Upper lobe of left lung (tissue), 6 donors: ENCODE measurements around the gene SCFD2. TPM values are rescaled to one million over a fixed set of nuclear protein-coding genes. Genes with fewer than 3 reads are reported as not detected.
"Not testable (repeated sequence)": the region's sequence is repeated elsewhere in the genome, so short reads cannot be mapped to it uniquely, and the experiment has no call there.

ENCODE experiments used
- ATAC-seq, 2 donors: fragments of 200-7000 bp; cut with Tn5 transposase; one replicate each; pipeline ENCODE4 v1.9.1; 2022; ENCODE audit warnings: mild to moderate bottlenecking in 2 of 2, moderate library complexity in 2 of 2; ENCODE audit not compliant: low FRiP score in 2 of 2
- DNase-seq, 2 donors: peaks; one replicate each; pipeline ENCODE4 v3.0.0-alpha.2; 2019 to 2020
- H3K27ac ChIP-seq, 4 donors: fragments of 200-600 bp; sonication (generic); one replicate each; pipeline ENCODE4 v1.5.1; 2016 to 2019
- H3K27me3 ChIP-seq, 4 donors: fragments of 200-600 bp; sonication (generic); one replicate each; pipeline ENCODE4 v1.5.1; 2017 to 2019
- H3K36me3 ChIP-seq, 4 donors: fragments of 200-600 bp; sonication (generic); one replicate each; pipeline ENCODE4 v1.5.1; 2016 to 2019
- H3K4me1 ChIP-seq, 4 donors: fragments of 200-600 bp; sonication (generic); one replicate each; pipeline ENCODE4 v1.5.1; 2018 to 2019
- H3K4me3 ChIP-seq, 4 donors: fragments of 200-600 bp; sonication (generic); one replicate each; pipeline ENCODE4 v1.5.1; 2017 to 2019; ENCODE audit warnings: mild to moderate bottlenecking in 2 of 4, moderate library complexity in 1 of 4
- H3K9me3 ChIP-seq, 4 donors: fragments of 200-600 bp; sonication (generic); one replicate each; pipeline ENCODE4 v1.5.1; 2018 to 2019
- CTCF ChIP-seq, 6 experiments: fragments of 450-650 bp in 4 of 6; fragments of 200-600 bp in 2 of 6; sonication (generic) in 2 of 6; IDR thresholded peaks; one replicate each; pipeline ENCODE4 v1.5.1; 2016 to 2019; ENCODE audit warnings: antibody characterized with exemption in 6 of 6
- EP300 ChIP-seq, 4 donors: sonication (generic); formaldehyde crosslinking; IDR thresholded peaks; one replicate each; pipeline ENCODE4 v1.5.1; 2017; ENCODE audit warnings: antibody characterized with exemption in 4 of 4, control low read depth in 2 of 4
- POLR2A ChIP-seq, 4 donors: fragments of 450-650 bp; IDR thresholded peaks; one replicate each; pipeline ENCODE4 v1.5.1; 2016 to 2017; ENCODE audit warnings: antibody characterized with exemption in 4 of 4, mild to moderate bottlenecking in 2 of 4
- POLR2AphosphoS5 ChIP-seq, 2 donors: sonication (generic); formaldehyde crosslinking; IDR thresholded peaks; one replicate each; pipeline ENCODE4 v1.5.1; 2017; ENCODE audit warnings: antibody characterized with exemption in 2 of 2
- WGBS, 2 donors: methylation state at CpG; one replicate each; pipeline ENCODE4 v1.1.5; 2017 to 2018; 5-methylcytosine and 5-hydroxymethylcytosine counted together
- total RNA-seq, 6 donors: library from RNA; depleted of rRNA in 4 of 6; stranded (reverse); fragments of >200 nt in 4 of 6; gene quantifications; one replicate each; pipeline versions ENCODE4 v1.1.0 to v1.2.1, GENCODE V29; 2016 to 2021
- donor health status: DM: no; HTN: no; CAD: no; lungs with moderate emphysema.
- donor health status: DM: no; HTN: yes; CAD: no; lungs with severe emphysema.

Gene SCFD2
- total RNA-seq, 6 donors from 2014 or later: 15.2 to 33.5 (median 20.0) TPM

DNA sequence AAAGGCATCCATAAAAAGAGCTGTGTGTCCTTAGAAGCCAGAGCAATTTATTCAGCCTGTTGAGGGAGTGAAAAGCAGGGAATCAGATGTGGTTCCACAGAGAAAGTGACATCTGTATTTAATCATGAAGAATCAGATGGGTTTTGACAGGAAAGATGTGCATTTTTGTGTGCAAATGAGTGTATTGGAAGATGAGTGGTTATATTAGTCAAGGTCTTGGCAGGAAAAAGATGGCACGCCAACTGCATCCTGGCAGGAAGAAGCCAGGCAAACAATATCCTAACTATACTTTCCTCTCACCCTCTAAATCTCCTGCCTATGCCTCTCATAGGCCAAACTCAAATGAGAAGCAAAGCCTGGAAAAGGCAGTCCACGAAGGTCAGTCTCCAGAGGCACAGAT, 59.1 kb downstream of the SCFD2 start:
- 70 to 73% methylated on average over 2 of the region's 2 CpGs for WGBS, 2 donors
- H3K36me3 ChIP-seq: no peaks in the 10 kb centered on the region
- no peak for ATAC-seq
- H3K27me3 ChIP-seq: no peaks in the 10 kb centered on the region
- no peaks in the 10 kb centered on the region for H3K9me3 ChIP-seq
- no peak overlapping the region for H3K4me3 ChIP-seq
- no peaks in the 10 kb centered on the region for H3K4me1 ChIP-seq
- no peak for TF ChIP-seq POLR2A (IDR thresholded peaks at IDR 0.05)
- TF ChIP-seq EP300 (IDR thresholded peaks at IDR 0.05): no peak
- no peak for TF ChIP-seq CTCF (IDR thresholded peaks at IDR 0.05)
- TF ChIP-seq POLR2AphosphoS5 (IDR thresholded peaks at IDR 0.05): no peak
- DNase-seq: no peak
- H3K27ac ChIP-seq: no peak overlapping the region

GRCh38 chr4:53292209-53292608, 73.7 kb downstream of the SCFD2 start:
- not testable (repeated sequence) for H3K36me3 ChIP-seq, ATAC-seq, H3K27ac ChIP-seq, H3K4me1 ChIP-seq, DNase-seq, H3K27me3 ChIP-seq, H3K4me3 ChIP-seq
- H3K9me3 ChIP-seq: peaks cover 0 to 37% (median 16%) of the 10 kb centered on the region in 4 donors

GRCh38 chr4:53281438-53281837, 84.4 kb downstream of the SCFD2 start:
- TF ChIP-seq CTCF (IDR thresholded peaks at IDR 0.05) (no peak), POLR2AphosphoS5 (IDR thresholded peaks at IDR 0.05) (no peak), EP300 (IDR thresholded peaks at IDR 0.05) (no peak), POLR2A (IDR thresholded peaks at IDR 0.05) (no peak)
- H3K27me3 ChIP-seq: no peaks in the 10 kb centered on the region
- DNase-seq: no peak
- no peaks in the 10 kb centered on the region for H3K36me3 ChIP-seq
- 87 to 89% methylated on average over 2 of the region's 2 CpGs for WGBS, 2 donors
- H3K9me3 ChIP-seq: no peaks in the 10 kb centered on the region
- no peaks in the 10 kb centered on the region for H3K4me1 ChIP-seq
- no peak for ATAC-seq
- H3K27ac ChIP-seq: no peak overlapping the region
- no peak overlapping the region for H3K4me3 ChIP-seq

DNA sequence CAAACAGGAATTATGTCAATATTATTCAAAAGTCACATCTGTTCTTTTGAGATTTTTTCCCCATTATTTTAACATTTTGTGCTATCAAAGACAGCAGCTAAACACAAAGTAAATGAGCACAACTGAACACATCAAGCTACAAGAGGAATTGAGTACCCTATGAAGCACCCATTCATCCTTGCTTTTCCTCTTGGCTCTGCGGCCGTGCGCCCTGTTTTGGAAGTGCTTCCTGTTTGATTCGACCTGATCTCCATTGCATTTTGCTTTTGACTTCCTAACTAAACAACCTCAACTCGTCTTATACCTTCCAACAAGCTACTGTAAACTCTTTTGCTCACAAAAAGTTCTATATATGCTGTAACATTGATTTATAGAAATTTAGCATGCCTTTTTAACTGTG, 85.0 kb downstream of the SCFD2 start:
- ATAC-seq (no peak), DNase-seq (no peak)
- Histone ChIP-seq H3K4me1 (no peaks in the 10 kb centered on the region), H3K9me3 (no peaks in the 10 kb centered on the region), H3K27me3 (no peaks in the 10 kb centered on the region), H3K4me3 (no peak overlapping the region), H3K27ac (no peak overlapping the region), H3K36me3 (no peaks in the 10 kb centered on the region)
- no peak for TF ChIP-seq CTCF (IDR thresholded peaks at IDR 0.05)
- no peak for TF ChIP-seq EP300 (IDR thresholded peaks at IDR 0.05)
- no peak for TF ChIP-seq POLR2A (IDR thresholded peaks at IDR 0.05)
- TF ChIP-seq POLR2AphosphoS5 (IDR thresholded peaks at IDR 0.05): no peak
- WGBS, 2 donors: 79 to 85% methylated on average over 5 of the region's 5 CpGs

DNA sequence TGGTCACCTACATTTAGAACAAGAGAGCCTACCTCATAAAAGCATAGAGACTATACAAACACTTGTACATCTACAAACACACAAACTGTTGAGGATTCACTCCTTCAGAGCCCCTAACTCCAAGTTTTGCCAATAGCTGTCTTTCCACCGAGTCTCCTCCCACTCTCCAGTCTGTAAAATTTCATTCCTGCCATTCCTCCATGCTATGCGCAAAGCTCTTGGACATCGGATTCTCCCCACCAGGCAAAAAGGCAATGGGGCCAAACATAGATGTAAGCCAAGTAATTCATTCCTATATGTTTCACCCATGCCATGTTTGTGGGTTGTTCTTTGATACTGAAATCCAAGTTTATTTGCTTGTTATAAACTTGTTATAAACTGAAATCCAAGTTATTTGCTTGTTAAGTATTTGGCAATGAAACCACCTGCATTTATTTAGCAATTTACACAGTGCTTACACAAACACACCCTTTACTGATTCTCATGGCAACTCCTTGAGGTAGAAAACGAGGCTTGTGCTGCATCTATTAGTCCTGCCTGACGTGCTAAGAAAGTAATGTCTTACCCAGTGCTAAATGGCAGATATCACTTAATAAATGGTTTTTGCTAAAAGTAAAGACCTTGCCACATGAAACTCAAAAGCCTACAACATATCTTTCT, 91.1 kb downstream of the SCFD2 start:
- Histone ChIP-seq H3K4me3 (no peak overlapping the region), H3K36me3 (no peaks in the 10 kb centered on the region), H3K4me1 (no peaks in the 10 kb centered on the region), H3K27ac (no peak overlapping the region), H3K9me3 (no peaks in the 10 kb centered on the region), H3K27me3 (no peaks in the 10 kb centered on the region)
- DNase-seq: no peak
- 87 to 94% methylated on average over 5 of the region's 5 CpGs for WGBS, 2 donors
- ATAC-seq: no peak
- TF ChIP-seq CTCF (IDR thresholded peaks at IDR 0.05): no peak
- no peak for TF ChIP-seq POLR2AphosphoS5 (IDR thresholded peaks at IDR 0.05)
- TF ChIP-seq EP300 (IDR thresholded peaks at IDR 0.05): no peak
- no peak for TF ChIP-seq POLR2A (IDR thresholded peaks at IDR 0.05)
